Lower leg skin (tissue), 4 donors: ENCODE measurements around the gene TECTA. TPM values are rescaled to one million over a fixed set of nuclear protein-coding genes. Genes with fewer than 3 reads are reported as not detected.

Experiments
- DNase-seq, 2 donors: peaks; one replicate each; pipeline ENCODE4 v3.0.0-alpha.2; 2019; ENCODE audit warnings: low spot score in 2 of 2
- H3K4me3 ChIP-seq: fragments of 200-600 bp; sonication (generic); 2 replicates; pipeline ENCODE4 v1.5.1; 2017; ENCODE audit warnings: mild to moderate bottlenecking, low read depth; ENCODE audit not compliant: poor library complexity, severe bottlenecking
- POLR2A ChIP-seq, 2 donors: fragments of 450-650 bp; IDR thresholded peaks; one replicate each; pipeline ENCODE4 v1.6.1; 2016 to 2017; ENCODE audit warnings: antibody characterized with exemption in 2 of 2, mild to moderate bottlenecking in 1 of 2, moderate library complexity in 1 of 2
- WGBS, 2 donors: methylation state at CpG; one replicate each; pipeline ENCODE4 v1.1.5; 2018; 5-methylcytosine and 5-hydroxymethylcytosine counted together
- intact Hi-C: fragments of 100-400 bp; cut with DNase I; formaldehyde crosslinking; loops from one replicate; pipeline ENCODE4 v1.15.0; 2023; ENCODE audit warnings: low total_unique reads
- total RNA-seq, 4 donors: library from RNA; depleted of rRNA; stranded (reverse); fragments of >200 nt; gene quantifications; one replicate each; pipeline ENCODE4 v1.1.0, GENCODE V29; 2016
- TF ChIP-seq, protein P1 (sequence below), 3 donors: fragments of 450-650 bp; IDR thresholded peaks; one replicate each; pipeline ENCODE4 v1.5.1; 2016; ENCODE audit warnings: antibody characterized with exemption in 3 of 3, mild to moderate bottlenecking in 3 of 3, moderate library complexity in 2 of 3

The TECTA gene
- total RNA-seq, 4 donors from 2014 or later, result 0.08 to 1.2 (median 0.20) TPM

DNA sequence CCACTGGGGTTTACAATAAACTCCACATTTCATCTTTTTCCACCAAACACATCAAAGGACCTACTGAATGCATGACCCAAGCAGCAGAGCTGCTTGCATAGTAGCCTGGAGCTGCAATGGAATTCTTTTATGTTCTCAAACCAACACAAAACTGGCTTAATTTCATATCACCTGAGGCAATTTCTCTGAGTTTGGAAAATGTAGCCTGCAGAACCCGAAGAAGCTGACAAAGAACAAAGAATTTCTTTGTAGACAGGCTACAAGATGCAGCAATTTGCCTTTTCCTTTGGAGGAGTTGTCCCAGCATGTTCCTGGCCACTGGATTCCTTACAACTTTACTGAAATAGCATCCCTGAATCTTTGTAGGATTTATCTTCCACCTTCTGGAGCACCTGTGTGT, 5.5 kb upstream of the TECTA start:
- intact Hi-C loops, result no loop called here
- H3K4me3 ChIP-seq, result no peak overlapping the region
- WGBS, 2 donors, result 35 to 48% methylated on average over 1 of the region's 1 CpG
- no peak for DNase-seq
- TF ChIP-seq, protein P1, sequence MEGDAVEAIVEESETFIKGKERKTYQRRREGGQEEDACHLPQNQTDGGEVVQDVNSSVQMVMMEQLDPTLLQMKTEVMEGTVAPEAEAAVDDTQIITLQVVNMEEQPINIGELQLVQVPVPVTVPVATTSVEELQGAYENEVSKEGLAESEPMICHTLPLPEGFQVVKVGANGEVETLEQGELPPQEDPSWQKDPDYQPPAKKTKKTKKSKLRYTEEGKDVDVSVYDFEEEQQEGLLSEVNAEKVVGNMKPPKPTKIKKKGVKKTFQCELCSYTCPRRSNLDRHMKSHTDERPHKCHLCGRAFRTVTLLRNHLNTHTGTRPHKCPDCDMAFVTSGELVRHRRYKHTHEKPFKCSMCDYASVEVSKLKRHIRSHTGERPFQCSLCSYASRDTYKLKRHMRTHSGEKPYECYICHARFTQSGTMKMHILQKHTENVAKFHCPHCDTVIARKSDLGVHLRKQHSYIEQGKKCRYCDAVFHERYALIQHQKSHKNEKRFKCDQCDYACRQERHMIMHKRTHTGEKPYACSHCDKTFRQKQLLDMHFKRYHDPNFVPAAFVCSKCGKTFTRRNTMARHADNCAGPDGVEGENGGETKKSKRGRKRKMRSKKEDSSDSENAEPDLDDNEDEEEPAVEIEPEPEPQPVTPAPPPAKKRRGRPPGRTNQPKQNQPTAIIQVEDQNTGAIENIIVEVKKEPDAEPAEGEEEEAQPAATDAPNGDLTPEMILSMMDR (IDR thresholded peaks at IDR 0.05), result no peak
- TF ChIP-seq POLR2A (IDR thresholded peaks at IDR 0.05), result no peak

DNA sequence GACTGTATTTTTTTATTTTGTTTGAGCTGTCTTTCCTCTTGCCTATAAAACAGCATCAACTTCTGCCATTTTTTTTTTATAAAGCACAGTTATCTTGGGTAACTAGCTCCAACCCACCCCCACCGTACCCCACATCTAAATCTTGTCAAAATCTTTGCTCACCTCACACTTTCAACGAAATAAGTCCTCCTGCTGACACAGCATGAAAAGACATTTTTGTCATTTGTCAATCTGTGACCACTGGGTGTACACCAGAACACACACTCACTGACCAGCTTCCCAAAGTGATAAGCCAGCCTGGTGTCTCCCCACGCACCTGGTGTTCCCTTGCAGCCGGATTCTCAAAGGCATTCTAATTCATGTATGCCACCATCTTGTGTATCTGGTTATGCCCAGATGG, 1.7 kb upstream of the TECTA start:
- DNase-seq, result no peak
- H3K4me3 ChIP-seq, result no peak overlapping the region
- 96 to 99% methylated on average over 4 of the region's 4 CpGs for WGBS, 2 donors
- no peak for TF ChIP-seq POLR2A (IDR thresholded peaks at IDR 0.05)
- TF ChIP-seq, protein P1 (IDR thresholded peaks at IDR 0.05), result no peak
- intact Hi-C loops, result no loop called here

- no peak for TF ChIP-seq POLR2A (IDR thresholded peaks at IDR 0.05)
- TF ChIP-seq, protein P1 (IDR thresholded peaks at IDR 0.05), result no peak
- DNase-seq, result no peak
- H3K4me3 ChIP-seq, result no peak overlapping the region
- intact Hi-C loops, result no loop called here
- 73% methylated on average over 4 of the region's 4 CpGs for WGBS, 2 donors
Measured at GRCh38 chr11:121099885-121100284, 1.2 kb upstream of the TECTA start.

GRCh38 chr11:121104312-121104762, 3.3 kb downstream of the TECTA start:
- intact Hi-C loops, result no loop called here
- 66 to 79% methylated on average over 9 of the region's 9 CpGs for WGBS, 2 donors
- H3K4me3 ChIP-seq, result no peak overlapping the region
- no peak for TF ChIP-seq POLR2A (IDR thresholded peaks at IDR 0.05)
- TF ChIP-seq, protein P1 (IDR thresholded peaks at IDR 0.05), result no peak
- DNase-seq, result no peak

DNA sequence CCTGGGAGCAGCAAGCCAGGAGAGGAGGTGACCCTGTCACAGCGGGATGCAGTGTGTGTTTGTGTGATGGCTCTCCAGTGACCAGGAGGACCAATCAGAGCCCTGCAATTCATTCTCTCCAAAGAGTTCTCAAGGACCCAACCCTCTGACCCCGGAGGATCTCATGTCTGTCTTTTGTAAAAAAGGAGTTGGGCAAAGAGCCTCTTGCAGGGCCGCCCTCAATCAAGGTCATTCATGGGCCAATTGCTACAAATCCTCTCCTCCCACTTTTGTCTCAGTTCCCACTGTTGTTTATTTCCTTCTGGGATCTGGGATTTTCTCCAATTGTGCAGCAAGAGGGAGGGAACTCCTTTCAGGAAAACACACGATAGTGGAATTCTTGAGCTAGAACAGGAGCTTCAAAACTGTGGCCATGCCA, 4.0 kb downstream of the TECTA start:
- TF ChIP-seq, protein P1 (IDR thresholded peaks at IDR 0.05), result no peak
- TF ChIP-seq POLR2A (IDR thresholded peaks at IDR 0.05), result no peak
- DNase-seq, result peak in 1 of 2 donors; percentile 53
- intact Hi-C loops, result no loop called here
- WGBS, 2 donors, result 42 to 47% methylated on average over 4 of the region's 4 CpGs
- H3K4me3 ChIP-seq, result no peak overlapping the region

DNA sequence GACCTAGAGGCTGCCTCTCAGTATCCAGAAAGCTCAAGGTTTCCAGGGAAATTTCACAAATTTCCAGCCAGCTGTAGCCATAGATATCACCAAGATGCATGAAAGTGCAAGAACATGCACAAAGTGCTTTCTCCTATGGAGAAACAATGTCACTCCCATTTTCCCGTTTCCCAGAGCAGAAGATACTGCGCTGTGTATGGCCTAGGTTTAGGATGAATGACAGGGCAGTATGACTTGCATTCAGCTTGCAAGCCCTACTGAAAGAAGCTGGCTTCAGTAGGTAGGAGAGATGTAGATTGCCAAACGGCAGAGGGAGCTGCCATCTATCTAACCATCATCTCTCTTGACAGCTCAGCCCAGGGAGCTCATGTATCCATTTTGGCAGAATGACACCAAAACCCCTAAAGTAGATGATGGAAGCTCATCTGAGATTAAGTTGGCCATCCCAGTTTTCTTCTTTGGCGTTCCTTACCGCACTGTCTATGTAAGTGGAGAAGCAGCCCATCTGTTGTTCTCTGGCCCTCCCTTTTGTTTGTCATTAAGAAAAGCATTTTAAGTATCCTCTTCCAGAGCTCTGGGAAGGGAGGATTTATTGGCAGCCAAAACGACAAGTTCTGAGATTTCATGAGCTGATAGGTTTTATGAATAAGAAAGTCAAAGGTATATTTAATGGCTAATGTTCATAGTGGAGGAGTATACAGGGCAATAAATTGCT, 4.6 kb downstream of the TECTA start:
- H3K4me3 ChIP-seq, result no peak overlapping the region
- DNase-seq, result no peak
- WGBS, 2 donors, result 62 to 68% methylated on average over 6 of the region's 6 CpGs
- TF ChIP-seq POLR2A (IDR thresholded peaks at IDR 0.05), result no peak
- TF ChIP-seq, protein P1 (IDR thresholded peaks at IDR 0.05), result no peak
- intact Hi-C loops, result no loop called here
